GM11168 (cell line): ENCODE results near the gene STPG3.

Experiments
- in situ Hi-C: fragments of 300-500 bp; cut with MboI; formaldehyde crosslinking; loops from one replicate; pipeline ENCODE4 v1.12.0; 2022; ENCODE audit warnings: low sequenced_read_pairs; ENCODE audit not compliant: unreplicated experiment

STPG3 gene

GRCh38 chr9:137251194-137251461 is at the start of gene STPG3:
Gene STPG3 (plus strand): TSS chr9:137251286. CDS start chr9:137251287, 1 bp downstream.
- in situ Hi-C loops, result no loop called here

GRCh38 chr9:137202966-137203365 is 48.1 kb upstream of the STPG3 start:
- in situ Hi-C loops, result no loop called here

- in situ Hi-C loops, result no loop called here
Measured at GRCh38 chr9:137204731-137205125, 46.4 kb upstream of the STPG3 start.

- in situ Hi-C loops, result no loop called here
Measured at GRCh38 chr9:137205126-137206069, 45.7 kb upstream of the STPG3 start, which contains the start of the genes NDOR1 and TMEM203. Gene NDOR1 (plus strand): TSS chr9:137205700. CDS start chr9:137205778, 78 bp downstream. Gene TMEM203 (minus strand): TSS chr9:137205648. CDS start chr9:137205414, 234 bp downstream.

GRCh38 chr9:137206602-137207001 is 44.5 kb upstream of the STPG3 start:
- in situ Hi-C loops, result no loop called here

GRCh38 chr9:137211532-137211931 is 39.6 kb upstream of the STPG3 start:
- in situ Hi-C loops, result no loop called here

- in situ Hi-C loops, result no loop called here
Measured at GRCh38 chr9:137212520-137212919, 38.6 kb upstream of the STPG3 start.

- in situ Hi-C loops, result no loop called here
Measured at GRCh38 chr9:137213160-137214060, 37.7 kb upstream of the STPG3 start.

GRCh38 chr9:137214620-137215019 is 36.5 kb upstream of the STPG3 start:
- in situ Hi-C loops, result no loop called here

GRCh38 chr9:137215196-137215986 is 35.7 kb upstream of the STPG3 start:
- in situ Hi-C loops, result no loop called here

GRCh38 chr9:137216188-137216965 is 34.7 kb upstream of the STPG3 start:
- in situ Hi-C loops, result no loop called here

GRCh38 chr9:137217276-137218211 is 33.5 kb upstream of the STPG3 start:
- in situ Hi-C loops, result no loop called here

GRCh38 chr9:137218212-137218753 is 32.8 kb upstream of the STPG3 start:
- in situ Hi-C loops, result no loop called here

GRCh38 chr9:137218754-137219271 is 32.3 kb upstream of the STPG3 start:
- in situ Hi-C loops, result no loop called here

- in situ Hi-C loops, result no loop called here
Measured at GRCh38 chr9:137219757-137220316, 31.2 kb upstream of the STPG3 start.

- in situ Hi-C loops, result no loop called here
Measured at GRCh38 chr9:137220317-137221094, 30.6 kb upstream of the STPG3 start.

- in situ Hi-C loops, result no loop called here
Measured at GRCh38 chr9:137221095-137221505, 30.0 kb upstream of the STPG3 start.
